ENCODE data around the gene ALOX5.

- TF ChIP-seq EZH2 (IDR thresholded peaks at IDR 0.05; ENCODE audit: borderline replicate concordance, insufficient read depth, low read depth, low read length, poor library complexity, severe bottlenecking) (no peak), CTCF (IDR thresholded peaks at IDR 0.05) (no peak)
Observed at GRCh38 chr10:45404770-45405120, 30.7 kb downstream of the ALOX5 start.
